OCI-LY3 (cell line): ENCODE data around the gene UST.

Experiments
- CTCF ChIP-seq: fragments of 200-600, 300-600 bp; sonication (generic); IDR thresholded peaks from 2 replicates; pipeline ENCODE4 v1.5.1; 2014; ENCODE audit warnings: antibody characterized with exemption, low read length, low read depth
- EZH2phosphoT487 ChIP-seq: fragments of 200-600 bp; shearing (Covaris generic); IDR thresholded peaks from 2 replicates; pipeline ENCODE4 v1.6.1; 2018; ENCODE audit warnings: antibody characterized with exemption, mixed run types, low read depth

GRCh38 chr6:149035766-149036165 lies 288.9 kb downstream of the UST start:
- TF ChIP-seq CTCF (no peak), EZH2phosphoT487 (no peak)
